NCI-H2196 (cell line): ENCODE results near the gene RNF152.

Source experiments
- DNase-seq: peaks from one replicate; lab custom pipeline; 2025; ENCODE audit not compliant: unreplicated experiment; lab: John Stamatoyannopoulos, UW

The RNF152 gene

GRCh38 chr18:61765097-61765496 lies 127.7 kb downstream of the RNF152 start:
- DNase-seq, result no peak

DNA sequence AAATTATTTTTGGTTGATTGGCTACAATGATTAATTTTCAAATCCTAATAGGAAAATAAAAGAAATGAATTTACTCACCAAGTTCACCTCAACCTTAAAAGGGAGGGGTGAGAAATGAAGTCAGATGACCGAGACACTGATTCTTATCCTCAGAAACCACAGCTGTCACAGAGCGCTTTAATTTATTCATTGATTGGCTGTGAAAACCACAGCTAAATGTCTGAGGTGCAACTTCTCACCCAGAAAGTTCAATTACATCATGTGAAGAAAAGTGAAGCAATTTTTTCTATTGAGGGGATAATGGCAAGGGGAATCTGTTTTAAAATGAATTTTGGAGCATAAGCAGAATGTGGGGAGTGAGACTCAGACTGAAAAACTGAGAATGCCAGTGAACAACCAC lies 128.4 kb downstream of the RNF152 start:
- no peak for DNase-seq

DNA sequence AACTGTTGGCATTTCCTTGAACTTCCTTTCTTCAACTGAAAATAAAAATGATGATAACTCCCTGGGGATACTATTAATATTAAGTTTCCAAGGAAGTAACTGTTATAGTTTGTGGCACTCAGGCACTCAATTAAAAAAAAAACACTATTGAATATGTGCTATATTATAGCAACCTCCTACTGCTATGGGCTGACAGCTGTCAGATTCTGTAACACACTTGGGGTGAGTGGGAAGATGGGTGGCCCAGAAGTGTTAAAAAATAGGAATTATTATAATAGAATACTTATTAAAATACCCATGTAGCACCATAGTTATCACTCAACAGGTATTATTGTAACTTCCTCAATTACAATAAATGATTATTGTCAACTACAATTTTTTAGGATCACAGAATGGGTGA lies 130.9 kb downstream of the RNF152 start:
- DNase-seq, result no peak
